HFFc6 (cell line): Measurements from ENCODE around the gene LMF1. TPM values are rescaled to one million over a fixed set of nuclear protein-coding genes. Genes with fewer than 3 reads are reported as not detected.

ENCODE experiments used
- DNase-seq: peaks from one replicate; pipeline ENCODE4 v3.0.0-alpha.2; 2018
- H3K27ac Mint-ChIP-seq: 2 replicates; pipeline ENCODE4 v1.8.0; 2020; ENCODE audit warnings: mild to moderate bottlenecking, mixed read lengths
- H3K27me3 Mint-ChIP-seq: 2 replicates; pipeline ENCODE4 v1.8.0; 2021; ENCODE audit warnings: mild to moderate bottlenecking, moderate library complexity, mixed read lengths; ENCODE audit not compliant: insufficient read depth
- H3K36me3 Mint-ChIP-seq: 2 replicates; pipeline ENCODE4 v1.8.0; 2021; ENCODE audit warnings: low read depth, mixed read lengths
- H3K4me1 Mint-ChIP-seq: 2 replicates; pipeline ENCODE4 v1.8.0; 2020; ENCODE audit warnings: low read depth, mixed read lengths
- H3K4me3 Mint-ChIP-seq: 2 replicates; pipeline ENCODE4 v1.8.0; 2020; ENCODE audit warnings: mild to moderate bottlenecking, moderate library complexity, mixed read lengths
- H3K9me3 Mint-ChIP-seq: 2 replicates; pipeline ENCODE4 v1.8.0; 2020; ENCODE audit warnings: mild to moderate bottlenecking, mixed read lengths
- total RNA-seq, 6 experiments: library from RNA; stranded (reverse); fragmentation: NEBNext Ultra II Directional; extraction: Animal tissue kit (Norgen Biotek cat#: 25700); gene quantifications; 2 replicates in 1 of 6; 3 replicates in 5 of 6; pipeline ENCODE4 v1.2.3, GENCODE V29; 2021
- TF ChIP-seq, protein P1 (sequence below): fragments of 200-600 bp; sonication (generic); IDR thresholded peaks from 2 replicates; pipeline ENCODE4 v1.5.0; 2021; ENCODE audit warnings: antibody characterized with exemption, mild to moderate bottlenecking

Gene LMF1
- total RNA-seq, 6 experiments from 2014 or later, result 10.9 to 19.3 (median 14.2) TPM

DNA sequence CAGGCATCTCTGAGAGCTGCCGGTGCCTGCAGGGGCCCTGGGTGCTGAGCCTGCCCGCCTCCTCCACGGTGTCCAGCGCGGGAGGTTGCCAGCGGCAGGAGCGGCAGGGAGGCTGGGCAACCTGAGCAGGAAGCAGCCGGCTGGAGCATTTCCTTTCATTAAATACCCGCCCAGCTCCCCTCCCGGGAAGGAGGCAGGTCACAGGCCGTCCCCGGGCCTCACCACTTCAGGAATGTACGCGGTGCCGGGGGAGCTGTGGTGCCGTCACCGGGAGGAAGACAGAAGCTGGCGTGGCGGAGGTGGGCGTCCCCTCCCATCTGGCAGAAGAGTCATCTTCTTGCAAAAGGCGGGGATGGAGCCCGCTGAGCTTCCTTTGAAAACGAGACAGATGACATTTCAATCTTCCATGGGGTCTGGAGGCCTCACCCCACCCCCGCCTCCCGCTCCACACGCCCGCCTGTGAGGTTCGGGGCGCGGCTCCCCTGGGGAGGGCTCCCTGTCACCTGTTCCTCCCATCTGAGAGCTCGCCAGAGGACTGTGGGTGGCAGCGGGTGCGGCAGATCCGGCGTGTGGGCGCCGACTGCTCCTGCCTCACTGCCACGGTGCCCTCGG lies 26.8 kb upstream of the LMF1 start:
- DNase-seq, result peak; percentile 65

DNA sequence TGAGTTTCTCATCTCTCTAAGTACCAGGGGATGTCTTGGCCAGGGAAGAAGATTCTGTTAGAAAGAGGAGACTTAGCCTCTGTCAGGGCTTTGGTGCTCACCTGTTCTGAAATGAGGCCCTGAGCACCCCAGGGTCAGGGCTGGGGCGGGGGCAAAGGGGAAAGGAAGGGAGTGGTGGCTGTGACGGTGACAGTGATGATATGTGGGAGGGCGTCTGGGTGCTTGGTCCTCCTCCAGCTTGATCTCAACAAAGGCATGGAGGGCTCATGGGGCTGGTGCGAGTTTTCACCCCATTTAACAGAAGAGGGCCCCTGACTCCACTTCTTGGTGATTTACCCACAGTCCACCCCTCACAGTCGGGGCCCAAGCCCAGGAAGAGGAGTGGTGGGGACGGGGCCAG lies 25.9 kb upstream of the LMF1 start:
- no peak overlapping the region for H3K27ac Mint-ChIP-seq
- H3K9me3 Mint-ChIP-seq, result peaks cover 18% of the 10 kb centered on the region; the same call in 1 of the 2 replicates
- H3K4me1 Mint-ChIP-seq, result 0 out of 2 replicates have a peak, but pooled peaks cover 6% of the 10 kb centered on the region
- peaks cover 13% of the 10 kb centered on the region; the same call in 1 of the 2 replicates for H3K36me3 Mint-ChIP-seq
- peaks cover 8% of the 10 kb centered on the region for H3K27me3 Mint-ChIP-seq
- DNase-seq, result no peak
- H3K4me3 Mint-ChIP-seq, result no peak overlapping the region
- TF ChIP-seq, protein P1, sequence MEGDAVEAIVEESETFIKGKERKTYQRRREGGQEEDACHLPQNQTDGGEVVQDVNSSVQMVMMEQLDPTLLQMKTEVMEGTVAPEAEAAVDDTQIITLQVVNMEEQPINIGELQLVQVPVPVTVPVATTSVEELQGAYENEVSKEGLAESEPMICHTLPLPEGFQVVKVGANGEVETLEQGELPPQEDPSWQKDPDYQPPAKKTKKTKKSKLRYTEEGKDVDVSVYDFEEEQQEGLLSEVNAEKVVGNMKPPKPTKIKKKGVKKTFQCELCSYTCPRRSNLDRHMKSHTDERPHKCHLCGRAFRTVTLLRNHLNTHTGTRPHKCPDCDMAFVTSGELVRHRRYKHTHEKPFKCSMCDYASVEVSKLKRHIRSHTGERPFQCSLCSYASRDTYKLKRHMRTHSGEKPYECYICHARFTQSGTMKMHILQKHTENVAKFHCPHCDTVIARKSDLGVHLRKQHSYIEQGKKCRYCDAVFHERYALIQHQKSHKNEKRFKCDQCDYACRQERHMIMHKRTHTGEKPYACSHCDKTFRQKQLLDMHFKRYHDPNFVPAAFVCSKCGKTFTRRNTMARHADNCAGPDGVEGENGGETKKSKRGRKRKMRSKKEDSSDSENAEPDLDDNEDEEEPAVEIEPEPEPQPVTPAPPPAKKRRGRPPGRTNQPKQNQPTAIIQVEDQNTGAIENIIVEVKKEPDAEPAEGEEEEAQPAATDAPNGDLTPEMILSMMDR, result no peak

More for the DNA sequence above, 26.8 kb upstream of the LMF1 start:
- Mint-ChIP-seq H3K4me3 (no peak overlapping the region), H3K27me3 (peaks cover 7% of the 10 kb centered on the region), H3K27ac (no peak overlapping the region), H3K36me3 (peaks cover 13% of the 10 kb centered on the region; the same call in 1 of the 2 replicates), H3K4me1 (peaks cover 8% of the 10 kb centered on the region), H3K9me3 (peaks cover 18% of the 10 kb centered on the region; the same call in 1 of the 2 replicates)
- TF ChIP-seq, protein P1, result no peak

DNA sequence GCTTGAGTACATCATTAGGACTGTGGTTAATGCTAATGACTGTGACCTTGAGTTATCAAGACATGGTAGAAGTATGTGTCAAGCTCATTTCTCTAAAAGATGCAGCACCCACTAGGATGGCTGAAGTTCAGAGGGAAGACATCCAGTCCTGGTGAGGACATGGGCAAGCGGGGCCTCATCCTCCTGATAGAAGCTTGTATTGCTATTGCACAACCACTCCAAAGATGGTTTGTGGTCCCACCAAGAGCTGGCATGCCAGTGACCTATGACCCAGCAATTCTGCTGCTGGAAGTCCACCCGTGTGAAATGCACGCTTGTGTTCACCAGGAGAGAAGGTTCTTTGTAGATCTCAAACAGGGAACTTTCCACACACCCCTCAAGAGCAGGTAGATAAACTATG lies 25.0 kb upstream of the LMF1 start:
- H3K4me3 Mint-ChIP-seq, result no peak overlapping the region
- no peak overlapping the region for H3K27ac Mint-ChIP-seq
- 0 out of 2 replicates have a peak, but pooled peaks cover 6% of the 10 kb centered on the region for H3K4me1 Mint-ChIP-seq

DNA sequence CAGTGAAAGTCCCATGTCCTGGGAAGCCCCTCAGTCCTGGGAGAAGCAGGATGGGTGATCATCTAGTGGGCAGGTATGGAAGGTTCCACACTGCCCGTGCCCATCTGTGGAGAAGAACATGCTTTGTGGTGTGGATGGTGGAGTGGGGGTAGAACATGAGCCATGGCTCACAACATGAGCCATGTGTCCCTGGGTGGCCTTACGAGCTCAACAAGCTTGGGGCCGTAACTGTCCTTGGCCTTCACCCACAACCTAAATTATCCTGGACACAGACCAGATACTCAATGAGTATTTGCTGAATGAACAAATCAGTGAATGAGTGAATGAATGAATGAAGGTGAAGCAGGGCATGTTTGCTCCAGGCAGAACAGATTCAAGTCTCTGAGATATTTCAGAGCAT lies 24.3 kb upstream of the LMF1 start:
- TF ChIP-seq, protein P1, result no peak
- Mint-ChIP-seq H3K4me1 (0 out of 2 replicates have a peak, but pooled peaks cover 6% of the 10 kb centered on the region), H3K27me3 (peaks cover 8% of the 10 kb centered on the region), H3K27ac (no peak overlapping the region), H3K4me3 (no peak overlapping the region), H3K36me3 (peaks cover 13% of the 10 kb centered on the region; the same call in 1 of the 2 replicates), H3K9me3 (peaks cover 18% of the 10 kb centered on the region; the same call in 1 of the 2 replicates)
- DNase-seq, result peak; percentile 19

More for the DNA sequence above, 25.0 kb upstream of the LMF1 start:
- Mint-ChIP-seq H3K9me3 (peaks cover 18% of the 10 kb centered on the region; the same call in 1 of the 2 replicates), H3K36me3 (peaks cover 13% of the 10 kb centered on the region; the same call in 1 of the 2 replicates), H3K27me3 (peaks cover 8% of the 10 kb centered on the region)
- DNase-seq, result no peak
- TF ChIP-seq, protein P1, result no peak

- DNase-seq, result no peak
- H3K27ac Mint-ChIP-seq, result no peak overlapping the region
- peaks cover 4% of the 10 kb centered on the region for H3K27me3 Mint-ChIP-seq
- 0 out of 2 replicates have a peak, but pooled peaks cover 6% of the 10 kb centered on the region for H3K4me1 Mint-ChIP-seq
- H3K4me3 Mint-ChIP-seq, result no peak overlapping the region
- TF ChIP-seq, protein P1, result no peak
- H3K36me3 Mint-ChIP-seq, result peaks cover 13% of the 10 kb centered on the region; the same call in 1 of the 2 replicates
- H3K9me3 Mint-ChIP-seq, result peaks cover 18% of the 10 kb centered on the region; the same call in 1 of the 2 replicates
Observed at GRCh38 chr16:993731-994130, 22.9 kb upstream of the LMF1 start.
